K562 treated with DMSO at 1 percent for 12 hours (cell line): ENCODE results near the gene CGB8. TPM values are rescaled to one million over a fixed set of nuclear protein-coding genes. Genes with fewer than 3 reads are reported as not detected.

Experiments
- total RNA-seq: library from RNA; unstranded; fragments of 300-600 nt; gene quantifications from 2 replicates; pipeline ENCODE4 v1.2.3, GENCODE V29; 2022; ENCODE audit not compliant: insufficient read depth

CGB8 gene
- not detected in 2 replicates for total RNA-seq

GRCh38 chr19:49049011-49049410 is at the start of gene CGB8:
TSS of gene CGB8 (minus strand) at chr19:49049111. CDS start at chr19:49048739, 372 bp downstream.

GRCh38 chr19:49085020-49085867 is 36.3 kb upstream of the CGB8 start, which contains the start of gene SNRNP70:
TSS of gene SNRNP70 (plus strand) at chr19:49085451. CDS start at chr19:49086415, 964 bp downstream.

GRCh38 chr19:49064768-49065611 is 16.1 kb upstream of the CGB8 start, which contains the start of gene NTF4:
TSS of gene NTF4 (minus strand) at chr19:49064818. CDS start at chr19:49061997, 2,821 bp downstream.

GRCh38 chr19:49057636-49058234 is 8.8 kb upstream of the CGB8 start, which contains the start of gene CGB7:
TSS of gene CGB7 (minus strand) at chr19:49057749. CDS start at chr19:49055375, 2,374 bp downstream.

GRCh38 chr19:49043548-49043947 is 5.4 kb downstream of the CGB8 start, which contains the start of gene CGB5:
TSS of gene CGB5 (plus strand) at chr19:49043848. CDS start at chr19:49044210, 362 bp downstream.

GRCh38 chr19:49036815-49037214 is 12.1 kb downstream of the CGB8 start, which contains the start of gene CGB1:
TSS of gene CGB1 (minus strand) at chr19:49036895. CDS start at chr19:49036711, 184 bp downstream.

GRCh38 chr19:49031642-49032301 is 17.1 kb downstream of the CGB8 start, which contains the start of gene CGB2:
TSS of gene CGB2 (plus strand) at chr19:49031890. CDS start at chr19:49032096, 206 bp downstream.

GRCh38 chr19:49024233-49024632 is 24.7 kb downstream of the CGB8 start, which contains the start of gene CGB3:
TSS of gene CGB3 (minus strand) at chr19:49024333. CDS start at chr19:49023971, 362 bp downstream.

GRCh38 chr19:49017041-49017665 is 31.8 kb downstream of the CGB8 start, which contains the start of gene LHB:
TSS of gene LHB (minus strand) at chr19:49017091. CDS start at chr19:49017081, 10 bp downstream.

Other genes starting within 250 kb of the CGB8 start
- 67.2 and 83.7 TPM in 2 replicates for gene BCAT2, start 238.1 kb downstream of the CGB8 start, total RNA-seq
- gene HSD17B14, start 212.6 kb downstream of the CGB8 start, total RNA-seq = 0.88 and 0.99 TPM in 2 replicates
- gene PLEKHA4, start 180.5 kb downstream of the CGB8 start, total RNA-seq = 29.6 and 35.9 TPM in 2 replicates
- 73.5 and 96.0 TPM in 2 replicates for gene PPP1R15A, start 176.7 kb downstream of the CGB8 start, total RNA-seq
- gene TULP2, start 150.4 kb downstream of the CGB8 start, total RNA-seq = 0.88 and 1.4 TPM in 2 replicates
- gene NUCB1, start 148.8 kb downstream of the CGB8 start, total RNA-seq = 224 and 349 TPM in 2 replicates
- gene DHDH, start 115.4 kb downstream of the CGB8 start, total RNA-seq = 2.6 and 3.0 TPM in 2 replicates
- gene BAX, start 94.2 kb downstream of the CGB8 start, total RNA-seq = 81.3 and 96.0 TPM in 2 replicates
- gene FTL, start 83.8 kb downstream of the CGB8 start, total RNA-seq = 6,477 and 6,803 TPM in 2 replicates
- 12.2 and 21.6 TPM in 2 replicates for gene GYS1, start 55.8 kb downstream of the CGB8 start, total RNA-seq
- gene RUVBL2, start 55.2 kb downstream of the CGB8 start, total RNA-seq = 160 and 193 TPM in 2 replicates
- gene LHB, start 32.0 kb downstream of the CGB8 start, total RNA-seq = not detected in 2 replicates
- gene CGB3, start 24.8 kb downstream of the CGB8 start, total RNA-seq = not detected in 2 replicates
- gene CGB2, start 17.2 kb downstream of the CGB8 start, total RNA-seq = not detected in 2 replicates
- not detected in 2 replicates for gene CGB1, start 12.2 kb downstream of the CGB8 start, total RNA-seq
- gene CGB5, start 5.3 kb downstream of the CGB8 start, total RNA-seq = not detected in 2 replicates
- not detected in 2 replicates for gene CGB7, start 8.6 kb upstream of the CGB8 start, total RNA-seq
- not detected in 2 replicates for gene NTF4, start 15.7 kb upstream of the CGB8 start, total RNA-seq
- 0.21 TPM in 1 of 2 replicates, not detected in the other for gene KCNA7, start 23.6 kb upstream of the CGB8 start, total RNA-seq
- 156 and 215 TPM in 2 replicates for gene SNRNP70, start 36.3 kb upstream of the CGB8 start, total RNA-seq
- 15.3 and 16.5 TPM in 2 replicates for gene LIN7B, start 65.3 kb upstream of the CGB8 start, total RNA-seq
- 1.5 and 4.2 TPM in 2 replicates for gene C19orf73, start 70.0 kb upstream of the CGB8 start, total RNA-seq
- 13.6 and 16.2 TPM in 2 replicates for gene PPFIA3, start 70.4 kb upstream of the CGB8 start, total RNA-seq
- gene HRC, start 106.3 kb upstream of the CGB8 start, total RNA-seq = 5.4 and 7.7 TPM in 2 replicates
- gene TRPM4, start 108.7 kb upstream of the CGB8 start, total RNA-seq = 14.6 and 21.4 TPM in 2 replicates